HG02763 (cell line): ENCODE results near the gene TSPEAR.
"Not testable (repeated sequence)": the region's sequence is repeated elsewhere in the genome, so short reads cannot be mapped to it uniquely, and the experiment has no call there.

Experiments used
- ATAC-seq: cut with Tn5 transposase; IDR thresholded peaks from one replicate; pipeline ENCODE4 v1.9.1; 2021; ENCODE audit warnings: mild to moderate bottlenecking, moderate library complexity; ENCODE audit not compliant: unreplicated experiment

Gene TSPEAR

GRCh38 chr21:44686843-44687561 is 24.4 kb downstream of the TSPEAR start:
- ATAC-seq: no peak

GRCh38 chr21:44686000-44686781 is 25.2 kb downstream of the TSPEAR start:
- no peak for ATAC-seq

GRCh38 chr21:44685050-44685449 is 26.3 kb downstream of the TSPEAR start:
- not testable (repeated sequence) for ATAC-seq

- ATAC-seq: no peak
Measured at GRCh38 chr21:44684483-44684882, 26.9 kb downstream of the TSPEAR start.

GRCh38 chr21:44684077-44684476 is 27.3 kb downstream of the TSPEAR start:
- ATAC-seq: no peak

GRCh38 chr21:44682580-44683151 is 28.7 kb downstream of the TSPEAR start:
- no peak for ATAC-seq

- ATAC-seq: no peak
Measured at GRCh38 chr21:44681861-44682579, 29.4 kb downstream of the TSPEAR start, which contains the start of gene KRTAP12-1. Gene KRTAP12-1 (minus strand): TSS chr21:44682163. CDS start chr21:44682123, 40 bp downstream.

- ATAC-seq: no peak
Measured at GRCh38 chr21:44681152-44681551, 30.2 kb downstream of the TSPEAR start.

- no peak for ATAC-seq
Measured at GRCh38 chr21:44677881-44678280, 33.5 kb downstream of the TSPEAR start.

- ATAC-seq: no peak
Measured at GRCh38 chr21:44671911-44672310, 39.5 kb downstream of the TSPEAR start.

GRCh38 chr21:44670642-44671432 is 40.5 kb downstream of the TSPEAR start:
- no peak for ATAC-seq

GRCh38 chr21:44667612-44668011 is 43.8 kb downstream of the TSPEAR start:
- no peak for ATAC-seq

GRCh38 chr21:44666401-44667320 is 44.7 kb downstream of the TSPEAR start, which contains the start of gene KRTAP12-2:
Gene KRTAP12-2 (minus strand): TSS chr21:44666927. CDS start chr21:44666886, 41 bp downstream.
- ATAC-seq: no peak

GRCh38 chr21:44664691-44665090 is 46.7 kb downstream of the TSPEAR start:
- ATAC-seq: no peak

GRCh38 chr21:44661567-44661966 is 49.8 kb downstream of the TSPEAR start:
- ATAC-seq: not testable (repeated sequence)

GRCh38 chr21:44658913-44659595 is 52.3 kb downstream of the TSPEAR start:
- no peak for ATAC-seq

- ATAC-seq: no peak
Measured at GRCh38 chr21:44658541-44658910, 52.8 kb downstream of the TSPEAR start.

- ATAC-seq: no peak
Measured at GRCh38 chr21:44657635-44658540, 53.5 kb downstream of the TSPEAR start, which contains the start of gene KRTAP12-3. Gene KRTAP12-3 (plus strand): TSS chr21:44657932. CDS start chr21:44657980, 48 bp downstream.
